Measurements from ENCODE around the gene PPM1N. TPM values are rescaled to one million over a fixed set of nuclear protein-coding genes. Genes with fewer than 3 reads are reported as not detected.
A peak's percentile ranks its signal among the peaks of the same experiment; 100 is the strongest.
"Not testable (repeated sequence)": the region's sequence is repeated elsewhere in the genome, so short reads cannot be mapped to it uniquely, and the experiment has no call there.

The PPM1N gene
- total and polyA plus RNA-seq, 4 donors = 0.79 to 2.1 (median 1.6) TPM

DNA sequence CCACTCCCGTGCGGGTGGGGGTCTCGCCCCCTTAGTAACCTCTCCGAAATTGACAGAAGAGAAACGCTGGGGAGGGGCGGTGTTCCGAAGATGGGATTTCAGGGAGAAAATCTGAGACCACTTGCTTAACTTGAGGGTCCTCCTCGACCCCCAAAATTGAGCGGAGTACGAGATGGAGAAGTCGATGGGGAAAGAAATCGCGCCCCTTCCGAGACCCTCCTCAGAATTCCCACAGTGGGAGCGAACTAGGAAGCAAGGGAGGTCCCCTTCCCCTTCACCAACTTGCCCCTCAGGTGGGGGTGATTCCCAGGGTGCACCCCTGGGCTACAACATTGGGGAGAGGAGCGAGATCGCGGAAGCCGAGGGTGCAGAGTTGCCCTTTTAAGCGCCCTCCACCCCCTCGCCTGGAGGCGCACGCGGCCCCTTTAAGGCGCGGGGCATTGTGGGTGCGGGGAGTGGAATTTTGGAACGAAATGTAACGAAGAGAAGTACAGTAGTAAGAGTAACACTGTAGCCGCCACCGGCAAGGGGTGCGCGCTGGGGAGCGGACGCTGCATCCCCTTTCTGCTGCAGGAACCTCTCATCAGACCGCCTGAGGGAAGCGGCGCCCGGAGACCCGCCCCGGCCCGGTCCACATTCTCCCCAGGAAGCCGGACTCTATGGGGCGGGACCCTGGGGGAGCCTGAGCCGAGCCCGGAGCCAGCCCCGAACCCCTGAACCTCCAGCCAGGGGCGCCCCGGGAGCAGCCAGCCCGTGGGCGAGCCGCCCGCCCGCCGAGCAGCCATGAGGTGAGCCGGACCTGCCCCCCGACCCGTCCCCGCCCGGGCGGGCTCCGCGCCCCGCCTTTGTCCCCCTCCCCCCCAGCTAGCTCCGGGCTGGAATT lies 9.0 kb downstream of the PPM1N start, which contains the start of gene VASP:
Gene VASP (plus strand): TSS at position 491 of the 883 bp plus-strand sequence. CDS start 293 bp downstream, at position 784.
- 0% methylated on average over 47 of the region's 65 CpGs for WGBS (ENCODE audit: insufficient coverage)
- Histone ChIP-seq H3K36me3 (ENCODE audit: control insufficient read depth, insufficient read depth, low read length) (no peaks in the 10 kb centered on the region), H3K4me1 (ENCODE audit: control insufficient read depth, insufficient read depth, low read length) (peaks cover 26% of the 10 kb centered on the region), H3K27me3 (ENCODE audit: control insufficient read depth, insufficient read depth, low read length) (no peaks in the 10 kb centered on the region), H3K9me3 (ENCODE audit: control insufficient read depth, insufficient read depth, low read length) (no peaks in the 10 kb centered on the region), H3K4me3 (ENCODE audit: low read depth, low read length) (peak within 1 kb of the TSS; percentile 81), H3K27ac (ENCODE audit: low read depth, low read length) (peak within 1 kb of the TSS; percentile 80)
- peak in 3 of 6 donors; percentile 72 to 93 (median 91) for DNase-seq (ENCODE audit: low read depth in 4 of 6, low spot score in 6 of 6)

DNA sequence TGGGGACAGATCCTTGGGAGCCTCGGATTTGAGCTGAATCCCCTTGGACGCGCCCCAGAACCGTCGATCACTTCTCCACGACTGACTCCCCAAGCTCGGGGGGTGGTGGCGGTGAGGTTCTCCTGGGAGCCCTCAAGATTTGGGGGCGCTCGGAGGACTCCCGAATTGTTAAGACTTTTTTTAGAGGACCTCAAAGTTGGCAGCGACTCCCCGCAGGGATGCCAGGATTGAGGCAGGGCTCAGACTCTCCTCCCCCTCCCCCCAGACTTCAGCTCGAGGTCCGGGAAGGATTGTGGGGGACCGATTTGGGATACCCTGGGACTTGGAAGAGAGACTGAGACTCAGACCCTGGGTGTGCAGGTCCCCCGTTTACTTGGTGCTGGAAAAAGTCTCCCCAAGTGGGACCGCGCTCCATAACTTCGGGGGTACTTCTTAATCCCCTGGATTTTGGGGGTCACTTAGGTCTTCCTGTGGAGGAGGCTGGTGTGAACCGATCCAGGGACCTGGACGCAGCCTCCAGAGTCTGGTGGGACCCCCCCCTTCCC lies 9.7 kb downstream of the PPM1N start:
- 0% methylated on average over 19 of the region's 22 CpGs for WGBS (ENCODE audit: insufficient coverage)
- H3K4me3 ChIP-seq (ENCODE audit: low read depth, low read length) = peak overlapping the region; percentile 81
- H3K4me1 ChIP-seq (ENCODE audit: control insufficient read depth, insufficient read depth, low read length) = peaks cover 26% of the 10 kb centered on the region
- H3K36me3 ChIP-seq (ENCODE audit: control insufficient read depth, insufficient read depth, low read length) = no peaks in the 10 kb centered on the region
- no peaks in the 10 kb centered on the region for H3K27me3 ChIP-seq (ENCODE audit: control insufficient read depth, insufficient read depth, low read length)
- DNase-seq (ENCODE audit: low read depth in 4 of 6, low spot score in 6 of 6) = peak in 1 of 6 donors; percentile 43
- no peaks in the 10 kb centered on the region for H3K9me3 ChIP-seq (ENCODE audit: control insufficient read depth, insufficient read depth, low read length)
- H3K27ac ChIP-seq (ENCODE audit: low read depth, low read length) = peak overlapping the region; percentile 80

DNA sequence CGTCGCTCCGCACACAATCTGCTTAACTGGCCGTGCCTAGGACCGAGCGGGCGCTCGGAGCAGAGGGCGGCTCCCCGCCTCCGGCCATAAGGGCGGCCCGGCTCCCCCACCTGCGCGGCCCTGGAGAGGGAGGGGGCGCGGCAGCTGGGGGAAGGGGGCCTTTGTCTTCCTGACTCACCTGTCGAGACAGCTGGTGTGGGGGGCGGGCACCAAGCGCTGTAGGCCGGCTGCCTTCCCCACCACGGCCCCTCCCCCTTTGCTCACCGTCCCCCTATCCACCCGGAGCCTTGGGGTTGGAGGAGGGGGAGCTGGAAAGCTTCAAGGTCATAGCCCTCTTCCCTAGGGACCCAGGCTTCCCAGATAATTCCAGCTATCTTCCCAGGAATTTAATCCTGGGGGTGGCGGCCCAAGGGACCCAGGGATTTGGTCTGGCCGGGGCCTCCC lies 10.2 kb downstream of the PPM1N start:
- 1% methylated on average over 18 of the region's 26 CpGs for WGBS (ENCODE audit: insufficient coverage)
- DNase-seq (ENCODE audit: low read depth in 4 of 6, low spot score in 6 of 6) = peak in 1 of 6 donors; percentile 16
- H3K27ac ChIP-seq (ENCODE audit: low read depth, low read length) = peak overlapping the region; percentile 61

DNA sequence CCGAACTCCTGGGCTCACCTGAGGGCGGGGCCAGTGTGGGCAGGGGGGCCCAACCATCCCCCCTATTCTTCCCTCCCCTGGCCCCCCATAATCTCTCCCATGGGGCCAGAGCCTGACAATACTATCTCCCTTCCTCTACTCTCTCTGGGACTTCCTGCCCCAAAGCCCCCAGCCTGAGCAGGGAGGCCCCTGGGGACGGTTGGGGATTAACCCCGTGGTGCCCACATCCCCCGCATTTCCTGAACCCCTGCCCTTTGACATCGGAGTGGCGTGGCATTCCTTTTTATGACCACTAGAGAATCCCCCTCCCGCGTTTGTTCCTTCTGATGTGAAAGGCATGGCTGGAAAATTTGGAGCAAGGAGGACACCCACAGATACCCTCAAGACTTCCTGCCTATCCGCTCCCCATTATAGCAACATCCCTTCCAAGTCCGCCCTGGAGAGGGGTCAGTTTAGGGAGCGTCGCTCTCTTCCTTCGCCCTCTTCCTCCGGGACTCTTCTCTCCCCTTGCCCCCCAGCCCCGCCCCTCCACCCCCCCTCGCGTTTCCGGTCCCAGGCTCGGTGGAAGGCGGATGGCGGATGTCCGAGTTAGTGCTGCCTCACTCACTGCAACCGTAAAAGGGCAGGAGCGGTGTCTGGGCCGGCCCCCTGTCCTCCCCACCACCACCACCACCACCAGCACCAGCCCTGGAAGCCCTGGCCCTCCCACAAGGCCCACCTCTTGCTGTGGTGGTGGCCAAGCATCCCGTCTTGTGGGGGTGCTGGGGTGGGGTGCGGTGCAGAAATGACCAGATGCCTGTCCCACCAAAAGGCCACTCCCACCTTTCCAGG lies 10.8 kb downstream of the PPM1N start:
- WGBS (ENCODE audit: insufficient coverage) = 11% methylated on average over 8 of the region's 28 CpGs
- Histone ChIP-seq H3K27ac (ENCODE audit: low read depth, low read length) (peak overlapping the region; percentile 61), H3K4me3 (ENCODE audit: low read depth, low read length) (peak overlapping the region; percentile 81), H3K4me1 (ENCODE audit: control insufficient read depth, insufficient read depth, low read length) (peaks cover 26% of the 10 kb centered on the region), H3K9me3 (ENCODE audit: control insufficient read depth, insufficient read depth, low read length) (no peaks in the 10 kb centered on the region), H3K27me3 (ENCODE audit: control insufficient read depth, insufficient read depth, low read length) (no peaks in the 10 kb centered on the region), H3K36me3 (ENCODE audit: control insufficient read depth, insufficient read depth, low read length) (no peaks in the 10 kb centered on the region)
- DNase-seq (ENCODE audit: low read depth in 4 of 6, low spot score in 6 of 6) = peak in 1 of 6 donors; percentile 39

More for the DNA sequence above, 10.2 kb downstream of the PPM1N start:
- Histone ChIP-seq H3K4me3 (ENCODE audit: low read depth, low read length) (peak overlapping the region; percentile 81), H3K36me3 (ENCODE audit: control insufficient read depth, insufficient read depth, low read length) (no peaks in the 10 kb centered on the region), H3K9me3 (ENCODE audit: control insufficient read depth, insufficient read depth, low read length) (no peaks in the 10 kb centered on the region), H3K4me1 (ENCODE audit: control insufficient read depth, insufficient read depth, low read length) (peaks cover 26% of the 10 kb centered on the region), H3K27me3 (ENCODE audit: control insufficient read depth, insufficient read depth, low read length) (no peaks in the 10 kb centered on the region)

DNA sequence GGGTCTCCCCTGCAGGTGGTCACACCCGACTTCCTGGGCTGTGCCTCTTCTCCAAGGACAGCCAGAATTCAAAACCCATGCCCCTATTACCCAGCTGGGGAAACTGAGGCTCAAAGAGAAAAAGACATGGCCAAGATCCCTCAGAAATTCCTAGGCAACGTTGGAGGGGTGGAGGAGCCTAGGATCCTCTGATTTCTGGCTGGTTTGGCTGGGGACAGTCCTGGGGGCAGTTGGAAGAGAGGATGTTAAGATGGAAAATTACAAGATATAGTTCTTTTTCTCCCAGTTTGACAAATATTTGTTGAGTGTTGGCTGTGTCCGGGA lies 11.4 kb downstream of the PPM1N start:
- WGBS (ENCODE audit: insufficient coverage) = no CpG with 5 or more reads among the region's 3 CpGs
- Histone ChIP-seq H3K4me1 (ENCODE audit: control insufficient read depth, insufficient read depth, low read length) (peaks cover 30% of the 10 kb centered on the region), H3K36me3 (ENCODE audit: control insufficient read depth, insufficient read depth, low read length) (peaks cover 3% of the 10 kb centered on the region), H3K4me3 (ENCODE audit: low read depth, low read length) (no peak overlapping the region), H3K27me3 (ENCODE audit: control insufficient read depth, insufficient read depth, low read length) (no peaks in the 10 kb centered on the region), H3K9me3 (ENCODE audit: control insufficient read depth, insufficient read depth, low read length) (no peaks in the 10 kb centered on the region), H3K27ac (ENCODE audit: low read depth, low read length) (no peak overlapping the region)
- no peak for DNase-seq (ENCODE audit: low read depth in 4 of 6, low spot score in 6 of 6)

DNA sequence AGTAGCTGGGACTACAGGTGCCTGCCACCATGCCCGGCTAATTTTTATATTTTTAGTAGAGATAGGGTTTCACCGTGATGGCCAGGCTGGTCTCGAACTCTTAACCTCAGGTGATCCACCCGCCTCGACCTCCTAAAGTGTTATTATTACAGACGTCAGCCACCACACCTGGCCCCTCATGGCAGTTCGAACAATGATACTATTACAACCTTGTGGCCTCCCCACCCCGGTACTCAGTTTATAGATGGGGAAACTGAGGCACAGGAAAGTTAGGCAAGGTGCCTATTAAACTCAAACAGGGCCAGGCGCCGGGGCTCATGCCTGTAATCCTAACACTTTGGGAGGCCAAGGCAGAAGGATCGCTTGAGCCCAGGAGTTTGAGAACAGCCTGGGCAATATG lies 12.1 kb downstream of the PPM1N start:
- H3K27ac ChIP-seq (ENCODE audit: low read depth, low read length); DNase-seq (ENCODE audit: low read depth in 4 of 6, low spot score in 6 of 6); H3K27me3 ChIP-seq (ENCODE audit: control insufficient read depth, insufficient read depth, low read length); H3K4me3 ChIP-seq (ENCODE audit: low read depth, low read length); H3K36me3 ChIP-seq (ENCODE audit: control insufficient read depth, insufficient read depth, low read length); H3K9me3 ChIP-seq (ENCODE audit: control insufficient read depth, insufficient read depth, low read length): not testable (repeated sequence)
- peaks cover 31% of the 10 kb centered on the region for H3K4me1 ChIP-seq (ENCODE audit: control insufficient read depth, insufficient read depth, low read length)
- 88% methylated on average over 5 of the region's 11 CpGs for WGBS (ENCODE audit: insufficient coverage)

DNA sequence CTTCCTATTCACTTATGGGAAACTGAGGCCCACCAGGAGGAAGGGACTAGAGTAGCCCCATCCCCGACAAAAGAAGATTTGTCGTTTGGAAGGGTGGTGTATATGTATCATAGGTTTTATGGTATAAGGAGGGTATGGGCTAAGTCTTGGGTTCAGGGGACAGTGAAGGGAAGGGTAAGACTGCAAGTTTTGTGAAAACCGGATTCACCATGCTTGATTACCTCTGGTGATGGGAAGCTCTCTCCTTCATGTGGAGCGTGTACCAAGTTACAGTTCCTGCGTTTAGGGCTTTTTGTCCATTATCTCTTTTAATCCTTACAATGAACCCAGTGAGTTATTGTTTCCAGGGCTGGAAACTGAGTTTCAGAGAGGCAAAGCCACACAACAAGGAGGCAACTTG lies 12.8 kb downstream of the PPM1N start:
- 93% methylated on average over 2 of the region's 5 CpGs for WGBS (ENCODE audit: insufficient coverage)

DNA sequence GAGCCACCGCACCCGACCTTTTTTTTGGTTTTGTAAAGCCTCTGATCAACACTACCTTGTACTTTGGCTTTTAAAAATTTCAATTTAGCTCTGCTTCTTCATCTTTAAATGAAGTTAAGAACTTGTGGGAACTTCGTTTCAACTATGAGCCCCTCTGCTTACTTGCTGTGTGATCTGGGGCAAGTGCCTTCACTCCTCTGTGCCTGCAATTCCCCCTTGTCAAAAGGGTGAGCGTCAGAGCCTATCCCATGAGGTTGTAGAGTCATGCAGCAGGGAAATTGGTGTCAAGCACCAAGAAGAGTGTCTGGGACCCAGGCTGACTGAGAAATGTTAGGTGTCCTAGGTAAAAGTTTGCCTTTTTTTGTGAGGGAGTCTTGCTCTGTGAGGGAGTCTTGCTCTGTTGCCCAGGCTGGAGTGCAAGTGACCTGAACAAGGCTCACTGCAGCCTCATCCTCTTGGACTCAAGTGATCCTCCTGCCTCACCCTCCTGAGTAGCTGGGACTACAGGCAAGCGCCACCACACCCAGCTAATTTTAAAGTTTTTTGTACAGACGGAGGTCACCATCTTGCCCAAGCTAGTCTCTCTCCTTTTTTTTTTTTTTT lies 14.7 kb downstream of the PPM1N start:
- no peak for DNase-seq (ENCODE audit: low read depth in 4 of 6, low spot score in 6 of 6)
- Histone ChIP-seq H3K9me3 (ENCODE audit: control insufficient read depth, insufficient read depth, low read length) (no peaks in the 10 kb centered on the region), H3K4me3 (ENCODE audit: low read depth, low read length) (no peak overlapping the region), H3K36me3 (ENCODE audit: control insufficient read depth, insufficient read depth, low read length) (peaks cover 21% of the 10 kb centered on the region), H3K27ac (ENCODE audit: low read depth, low read length) (no peak overlapping the region), H3K4me1 (ENCODE audit: control insufficient read depth, insufficient read depth, low read length) (peaks cover 21% of the 10 kb centered on the region), H3K27me3 (ENCODE audit: control insufficient read depth, insufficient read depth, low read length) (no peaks in the 10 kb centered on the region)
- 92% methylated on average over 4 of the region's 6 CpGs for WGBS (ENCODE audit: insufficient coverage)

More for the DNA sequence above, 12.8 kb downstream of the PPM1N start:
- no peaks in the 10 kb centered on the region for H3K9me3 ChIP-seq (ENCODE audit: control insufficient read depth, insufficient read depth, low read length)
- H3K4me1 ChIP-seq (ENCODE audit: control insufficient read depth, insufficient read depth, low read length) = peaks cover 29% of the 10 kb centered on the region
- H3K4me3 ChIP-seq (ENCODE audit: low read depth, low read length) = no peak overlapping the region
- no peak overlapping the region for H3K27ac ChIP-seq (ENCODE audit: low read depth, low read length)
- peaks cover 9% of the 10 kb centered on the region for H3K36me3 ChIP-seq (ENCODE audit: control insufficient read depth, insufficient read depth, low read length)
- no peaks in the 10 kb centered on the region for H3K27me3 ChIP-seq (ENCODE audit: control insufficient read depth, insufficient read depth, low read length)
- DNase-seq (ENCODE audit: low read depth in 4 of 6, low spot score in 6 of 6) = no peak

DNA sequence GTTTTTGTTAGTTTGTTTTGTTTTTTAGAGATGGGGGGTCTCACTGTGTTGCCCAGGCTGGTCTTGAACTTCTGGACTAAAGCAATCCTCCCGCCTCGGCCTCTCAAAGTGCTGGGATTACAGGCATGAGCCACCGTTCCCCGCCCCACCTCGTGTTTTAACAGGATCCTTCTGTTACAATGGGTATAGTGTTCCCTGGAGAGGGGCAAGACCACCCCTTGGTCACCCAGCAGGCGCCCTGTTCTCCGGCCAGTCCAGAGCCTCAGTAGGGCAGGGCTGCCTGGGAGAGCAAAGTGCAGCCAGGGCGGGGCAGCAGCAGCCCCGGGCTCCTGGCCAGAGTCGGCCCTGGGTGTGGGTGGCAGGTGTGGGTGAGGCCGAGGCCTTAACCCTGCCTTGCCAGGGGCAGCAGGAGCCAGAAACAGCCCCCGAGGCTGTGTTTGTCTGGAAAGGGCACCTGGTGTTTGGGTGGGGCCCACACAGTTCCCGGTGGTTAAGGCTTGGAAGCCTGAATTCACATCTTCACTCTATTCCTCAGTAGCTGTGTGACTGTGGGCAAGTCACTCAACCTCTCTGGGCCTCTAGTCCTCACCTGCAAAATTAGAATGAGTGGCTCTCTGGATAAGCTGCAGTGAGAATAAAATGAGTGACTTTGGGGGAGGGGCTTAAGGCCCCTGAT lies 16.3 kb downstream of the PPM1N start:
- Histone ChIP-seq H3K36me3 (ENCODE audit: control insufficient read depth, insufficient read depth, low read length) (peaks cover 30% of the 10 kb centered on the region), H3K4me3 (ENCODE audit: low read depth, low read length) (no peak overlapping the region), H3K4me1 (ENCODE audit: control insufficient read depth, insufficient read depth, low read length) (peaks cover 7% of the 10 kb centered on the region), H3K9me3 (ENCODE audit: control insufficient read depth, insufficient read depth, low read length) (no peaks in the 10 kb centered on the region), H3K27ac (ENCODE audit: low read depth, low read length) (no peak overlapping the region), H3K27me3 (ENCODE audit: control insufficient read depth, insufficient read depth, low read length) (no peaks in the 10 kb centered on the region)
- no peak for DNase-seq (ENCODE audit: low read depth in 4 of 6, low spot score in 6 of 6)
- 72% methylated on average over 9 of the region's 13 CpGs for WGBS (ENCODE audit: insufficient coverage)
